GM19324 (cell line): ENCODE results near the gene MAPT.
"Not testable (repeated sequence)": the region's sequence is repeated elsewhere in the genome, so short reads cannot be mapped to it uniquely, and the experiment has no call there.

ENCODE experiments used
- ATAC-seq: cut with Tn5 transposase; IDR thresholded peaks from one replicate; pipeline ENCODE4 v1.9.1; 2021; ENCODE audit warnings: mild to moderate bottlenecking, moderate library complexity; ENCODE audit not compliant: unreplicated experiment, low FRiP score

Gene MAPT

GRCh38 chr17:45923511-45924268 lies 29.3 kb downstream of the MAPT start:
- ATAC-seq: no peak

GRCh38 chr17:45924332-45924820 lies 30.0 kb downstream of the MAPT start:
- ATAC-seq: no peak

GRCh38 chr17:45925311-45925710 lies 31.0 kb downstream of the MAPT start:
- ATAC-seq: no peak

- no peak for ATAC-seq
Observed at GRCh38 chr17:45927247-45927646, 32.9 kb downstream of the MAPT start.

- no peak for ATAC-seq
Observed at GRCh38 chr17:45929344-45929743, 35.0 kb downstream of the MAPT start.

- no peak for ATAC-seq
Observed at GRCh38 chr17:45930420-45930951, 36.1 kb downstream of the MAPT start.

- ATAC-seq: no peak
Observed at GRCh38 chr17:45931677-45932076, 37.3 kb downstream of the MAPT start.

GRCh38 chr17:45934044-45934979 lies 40.0 kb downstream of the MAPT start:
- ATAC-seq: no peak

GRCh38 chr17:45935197-45935709 lies 40.9 kb downstream of the MAPT start:
- ATAC-seq: no peak

- no peak for ATAC-seq
Observed at GRCh38 chr17:45935710-45936509, 41.6 kb downstream of the MAPT start.

GRCh38 chr17:45936610-45937009 lies 42.3 kb downstream of the MAPT start:
- no peak for ATAC-seq

- not testable (repeated sequence) for ATAC-seq
Observed at GRCh38 chr17:45937186-45937585, 42.8 kb downstream of the MAPT start.

- no peak for ATAC-seq
Observed at GRCh38 chr17:45939395-45939794, 45.0 kb downstream of the MAPT start.

GRCh38 chr17:45940293-45940692 lies 45.9 kb downstream of the MAPT start:
- ATAC-seq: no peak

GRCh38 chr17:45940826-45941225 lies 46.5 kb downstream of the MAPT start:
- no peak for ATAC-seq

- no peak for ATAC-seq
Observed at GRCh38 chr17:45941395-45941794, 47.0 kb downstream of the MAPT start.

GRCh38 chr17:45942284-45942683 lies 47.9 kb downstream of the MAPT start:
- no peak for ATAC-seq

GRCh38 chr17:45946841-45947256 lies 52.5 kb downstream of the MAPT start:
- ATAC-seq: no peak

GRCh38 chr17:45948498-45948880 lies 54.1 kb downstream of the MAPT start:
- ATAC-seq: no peak
